Left forelimb (tissue), 1 donor: ENCODE measurements around the gene OTULIN.

Experiments used
- DNase-seq: peaks from one replicate; pipeline ENCODE4 v3.0.0-alpha.2; 2018; ENCODE audit warnings: low spot score

The OTULIN gene

GRCh38 chr5:14668181-14668591 lies 3.7 kb downstream of the OTULIN start:
- no peak for DNase-seq

- no peak for DNase-seq
Observed at GRCh38 chr5:14669415-14669814, 4.9 kb downstream of the OTULIN start.

- DNase-seq = no peak
Observed at GRCh38 chr5:14669975-14670374, 5.5 kb downstream of the OTULIN start.

DNA sequence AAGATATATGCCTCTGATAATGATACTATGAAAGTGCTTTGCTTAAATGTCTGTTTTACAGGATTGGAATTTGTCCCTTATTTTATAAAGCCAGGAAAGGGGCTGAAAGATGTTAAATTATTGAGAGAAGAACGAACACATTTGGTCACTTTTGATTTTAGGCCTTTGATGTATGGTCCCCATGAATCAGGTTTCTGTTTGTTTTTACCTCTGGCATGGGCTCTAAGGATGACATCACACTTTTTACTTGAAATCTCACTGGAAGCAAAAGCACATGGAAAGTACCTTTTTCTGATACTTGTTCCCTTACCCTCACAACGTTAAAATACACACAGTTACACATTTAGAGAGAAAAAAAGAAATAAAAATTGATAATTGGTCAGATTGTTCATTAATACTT lies 6.9 kb downstream of the OTULIN start:
- no peak for DNase-seq

GRCh38 chr5:14672082-14672481 lies 7.6 kb downstream of the OTULIN start:
- DNase-seq = no peak

GRCh38 chr5:14672484-14673394 lies 8.2 kb downstream of the OTULIN start:
- no peak for DNase-seq

DNA sequence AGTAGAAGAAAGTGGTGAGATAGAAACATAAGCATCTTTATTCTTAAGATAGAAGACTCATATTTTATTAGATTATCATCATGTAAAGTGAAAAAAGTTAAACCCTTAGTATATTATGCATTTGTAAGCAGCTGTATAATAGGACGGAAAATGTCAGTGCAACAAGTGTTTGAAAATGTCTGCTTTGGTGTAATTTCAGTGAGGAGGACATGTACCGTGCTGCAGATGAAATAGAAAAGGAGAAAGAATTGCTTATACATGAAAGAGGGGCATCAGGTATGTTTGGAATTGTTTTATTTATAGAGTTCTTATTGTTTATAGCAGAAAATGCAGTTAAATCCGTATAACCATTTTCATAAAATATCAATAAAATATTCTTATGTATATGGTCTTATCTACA lies 8.9 kb downstream of the OTULIN start:
- no peak for DNase-seq

GRCh38 chr5:14674983-14675854 lies 10.7 kb downstream of the OTULIN start:
- no peak for DNase-seq

- no peak for DNase-seq
Observed at GRCh38 chr5:14675865-14676300, 11.4 kb downstream of the OTULIN start.

- DNase-seq = no peak
Observed at GRCh38 chr5:14676320-14676719, 11.8 kb downstream of the OTULIN start.

GRCh38 chr5:14678773-14679334 lies 14.3 kb downstream of the OTULIN start:
- no peak for DNase-seq

DNA sequence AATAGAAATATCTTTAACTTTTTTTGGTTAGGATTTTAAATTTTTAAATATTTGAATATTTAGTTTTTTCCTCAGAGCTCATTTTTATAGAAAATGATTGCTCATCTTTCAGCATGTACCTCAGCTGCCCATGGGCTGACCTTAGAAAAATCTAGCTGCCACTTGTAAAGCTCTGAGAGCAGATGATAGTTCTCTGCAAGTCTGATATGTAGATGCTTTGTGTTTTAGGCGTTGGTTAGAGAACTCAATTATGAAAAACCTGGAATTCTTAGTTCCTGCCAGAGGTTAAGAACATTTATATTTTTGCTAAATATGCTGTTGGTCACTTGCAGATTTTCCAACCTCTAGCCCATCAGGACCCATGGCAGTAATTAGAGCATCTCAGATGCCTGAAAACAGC lies 15.1 kb downstream of the OTULIN start:
- no peak for DNase-seq

DNA sequence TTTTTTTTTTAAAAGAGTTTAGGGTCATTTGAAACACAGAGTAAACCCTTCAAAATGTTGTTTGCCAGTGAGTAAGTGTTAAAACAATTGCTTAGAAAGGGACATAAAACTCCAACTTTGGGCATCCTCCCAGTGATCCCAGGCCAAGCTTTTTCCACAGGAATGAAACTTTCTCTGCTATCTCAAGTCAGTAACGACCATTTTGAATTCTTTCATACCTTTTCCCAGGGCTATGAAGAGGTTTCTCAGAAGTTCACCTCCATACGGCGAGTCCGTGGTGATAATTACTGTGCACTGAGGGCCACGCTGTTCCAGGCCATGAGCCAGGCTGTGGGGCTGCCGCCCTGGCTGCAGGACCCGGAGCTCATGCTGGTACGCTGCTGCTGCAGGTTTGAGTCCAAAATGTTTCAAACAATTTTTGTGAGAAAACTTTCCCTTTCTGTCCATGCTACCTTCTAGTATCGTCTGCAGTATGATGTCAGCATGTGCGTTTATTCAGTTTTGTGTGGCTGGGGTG lies 16.8 kb downstream of the OTULIN start:
- no peak for DNase-seq

- no peak for DNase-seq
Observed at GRCh38 chr5:14683906-14684455, 19.5 kb downstream of the OTULIN start.

- no peak for DNase-seq
Observed at GRCh38 chr5:14684757-14685156, 20.2 kb downstream of the OTULIN start.

DNA sequence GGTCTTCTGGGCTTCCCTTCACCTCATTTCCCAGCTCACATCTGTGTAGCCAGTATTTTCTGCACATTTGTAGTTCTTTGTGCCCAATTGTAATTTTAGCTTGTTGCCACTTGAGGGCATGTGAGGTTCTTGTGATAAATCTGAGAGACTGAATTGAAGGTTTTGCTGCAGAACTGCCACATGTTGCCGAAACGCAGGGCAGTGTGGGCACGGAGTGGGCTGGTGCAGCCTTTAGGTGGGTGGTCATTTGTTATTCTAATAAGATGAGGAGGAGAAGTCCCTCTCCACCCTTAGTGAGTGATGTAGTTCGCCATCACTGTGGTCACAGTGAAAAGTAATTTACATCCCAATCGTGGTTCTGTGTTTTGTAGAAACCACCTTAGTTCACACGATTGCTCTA lies 21.2 kb downstream of the OTULIN start:
- DNase-seq = no peak

- no peak for DNase-seq
Observed at GRCh38 chr5:14686517-14686916, 22.0 kb downstream of the OTULIN start.

- no peak for DNase-seq
Observed at GRCh38 chr5:14687023-14687665, 22.6 kb downstream of the OTULIN start.

- no peak for DNase-seq
Observed at GRCh38 chr5:14693070-14693469, 28.6 kb downstream of the OTULIN start.

GRCh38 chr5:14695152-14695551 lies 30.6 kb downstream of the OTULIN start:
- no peak for DNase-seq

DNA sequence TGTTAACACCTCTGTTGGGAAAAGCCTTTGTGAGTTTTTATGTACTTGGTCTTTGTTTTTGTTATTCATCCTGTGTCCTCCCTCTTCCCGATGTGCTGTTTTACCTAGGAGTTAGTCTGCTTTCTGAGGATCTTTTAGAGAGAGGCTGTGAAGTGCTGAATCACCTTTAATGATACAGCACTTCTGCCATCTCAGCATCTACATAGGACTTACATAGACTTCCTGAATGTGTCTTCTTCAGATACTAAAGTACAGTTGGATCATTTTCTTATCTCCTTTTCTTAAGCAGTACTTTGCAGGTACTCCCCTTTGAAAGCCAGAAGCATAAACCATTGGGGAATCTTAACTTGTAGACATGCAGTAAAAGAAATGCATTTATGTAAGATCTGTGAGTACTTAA lies 31.5 kb downstream of the OTULIN start:
- no peak for DNase-seq

DNA sequence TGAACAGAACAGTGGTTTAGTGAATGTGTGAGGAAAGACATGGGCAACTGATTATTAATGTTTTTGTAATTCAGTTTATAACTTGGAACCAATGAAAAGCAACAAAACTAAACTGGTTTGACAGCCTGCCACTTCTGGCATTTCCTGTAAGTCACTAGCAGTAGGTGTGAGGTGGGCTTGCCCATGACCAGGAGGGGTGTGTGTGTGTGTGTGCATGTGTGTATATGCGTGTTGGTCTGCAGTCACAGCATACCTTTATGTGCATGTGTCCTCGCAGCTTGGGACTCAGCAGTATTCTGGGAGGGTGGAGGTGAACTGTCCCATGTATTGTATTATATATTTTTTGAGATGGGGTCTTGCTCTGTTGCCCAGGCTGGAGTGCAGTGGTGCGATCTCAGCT lies 32.3 kb downstream of the OTULIN start:
- DNase-seq = no peak
